ENCODE measurements around the gene LUC7L3. TPM values are rescaled to one million over a fixed set of nuclear protein-coding genes. Genes with fewer than 3 reads are reported as not detected.

The LUC7L3 gene
- total RNA-seq, 1 experiment from 2014 or later = 108 TPM

DNA sequence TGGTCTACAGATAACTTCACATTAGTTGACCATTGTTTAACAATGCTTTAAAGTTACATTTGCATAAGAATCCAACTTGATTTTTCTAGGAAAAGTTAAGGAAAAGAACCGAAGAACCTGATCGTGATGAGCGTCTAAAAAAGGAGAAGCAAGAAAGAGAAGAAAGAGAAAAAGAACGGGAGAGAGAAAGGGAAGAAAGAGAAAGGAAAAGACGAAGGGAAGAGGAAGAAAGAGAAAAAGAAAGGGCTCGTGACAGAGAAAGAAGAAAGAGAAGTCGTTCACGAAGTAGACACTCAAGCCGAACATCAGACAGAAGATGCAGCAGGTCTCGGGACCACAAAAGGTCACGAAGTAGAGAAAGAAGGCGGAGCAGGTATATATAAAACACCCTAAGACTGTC lies 26.2 kb downstream of the LUC7L3 start:
- no TSS peak for BruUV-seq (replicated peaks)
- DNase-seq (ENCODE audit: unreplicated experiment) = no peak
- Mint-ChIP-seq H3K9me3 (ENCODE audit: unreplicated experiment) (no peaks in the 10 kb centered on the region), H3K4me3 (ENCODE audit: unreplicated experiment) (no peak overlapping the region), H3K27me3 (ENCODE audit: insufficient read depth, unreplicated experiment) (no peaks in the 10 kb centered on the region), H3K4me1 (ENCODE audit: insufficient read depth, unreplicated experiment) (no peaks in the 10 kb centered on the region), H3K27ac (ENCODE audit: low read depth, unreplicated experiment) (no peak overlapping the region), H3K36me3 (ENCODE audit: insufficient read depth, unreplicated experiment) (peaks cover 100% of the 10 kb centered on the region)
- CTCF ChIA-PET = interaction anchor here (0.7 kb wide), 1 partner anchor 145 kb away, joined by 3 read pairs; no protein-coding TSS in a partner anchor
- POLR2A ChIA-PET = interaction anchor here (1.7 to 2.0 kb wide), 3 partner anchors 10 to 14 kb away, joined by 4 to 7 read pairs (median 4); no protein-coding TSS in a partner anchor
- TF ChIP-seq, protein P1, sequence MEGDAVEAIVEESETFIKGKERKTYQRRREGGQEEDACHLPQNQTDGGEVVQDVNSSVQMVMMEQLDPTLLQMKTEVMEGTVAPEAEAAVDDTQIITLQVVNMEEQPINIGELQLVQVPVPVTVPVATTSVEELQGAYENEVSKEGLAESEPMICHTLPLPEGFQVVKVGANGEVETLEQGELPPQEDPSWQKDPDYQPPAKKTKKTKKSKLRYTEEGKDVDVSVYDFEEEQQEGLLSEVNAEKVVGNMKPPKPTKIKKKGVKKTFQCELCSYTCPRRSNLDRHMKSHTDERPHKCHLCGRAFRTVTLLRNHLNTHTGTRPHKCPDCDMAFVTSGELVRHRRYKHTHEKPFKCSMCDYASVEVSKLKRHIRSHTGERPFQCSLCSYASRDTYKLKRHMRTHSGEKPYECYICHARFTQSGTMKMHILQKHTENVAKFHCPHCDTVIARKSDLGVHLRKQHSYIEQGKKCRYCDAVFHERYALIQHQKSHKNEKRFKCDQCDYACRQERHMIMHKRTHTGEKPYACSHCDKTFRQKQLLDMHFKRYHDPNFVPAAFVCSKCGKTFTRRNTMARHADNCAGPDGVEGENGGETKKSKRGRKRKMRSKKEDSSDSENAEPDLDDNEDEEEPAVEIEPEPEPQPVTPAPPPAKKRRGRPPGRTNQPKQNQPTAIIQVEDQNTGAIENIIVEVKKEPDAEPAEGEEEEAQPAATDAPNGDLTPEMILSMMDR (IDR thresholded peaks at IDR 0.05; ENCODE audit: unreplicated experiment) = no peak
- intact Hi-C loops (cut with micrococcal nuclease) = no loop called here

DNA sequence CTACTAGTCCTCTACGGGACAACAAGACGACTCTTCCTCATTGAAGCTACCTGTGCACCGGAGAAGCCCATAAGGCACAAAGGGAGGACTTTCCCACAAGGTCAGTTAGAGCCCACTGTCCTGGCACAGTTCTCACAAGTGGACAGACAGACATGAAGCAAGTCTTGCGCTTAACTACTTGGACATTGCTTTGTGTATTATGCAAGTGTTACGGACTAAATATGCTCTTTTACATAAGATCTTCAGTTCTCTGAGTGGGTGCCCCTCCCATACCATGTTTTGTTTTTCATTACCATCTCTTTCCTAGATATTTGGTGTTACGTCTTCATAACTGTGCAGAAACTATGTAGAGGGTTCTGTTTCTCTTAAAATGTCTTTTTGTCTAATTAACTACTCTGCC lies 29.8 kb downstream of the LUC7L3 start:
- ChIA-PET POLR2A (interaction anchor here (1.4 kb wide), 1 partner anchor 9 kb away, joined by 3 read pairs; no protein-coding TSS in a partner anchor), CTCF (interaction anchor here (1.1 to 1.2 kb wide), 2 partner anchors 8 to 38 kb away, joined by 4 read pairs; no protein-coding TSS in a partner anchor)
- BruUV-seq (replicated peaks) = no TSS peak
- no peak overlapping the region for H3K4me3 Mint-ChIP-seq (ENCODE audit: unreplicated experiment)
- no peaks in the 10 kb centered on the region for H3K27me3 Mint-ChIP-seq (ENCODE audit: insufficient read depth, unreplicated experiment)
- H3K4me1 Mint-ChIP-seq (ENCODE audit: insufficient read depth, unreplicated experiment) = no peaks in the 10 kb centered on the region
- TF ChIP-seq, protein P1 (IDR thresholded peaks at IDR 0.05; ENCODE audit: unreplicated experiment) = no peak
- no peaks in the 10 kb centered on the region for H3K9me3 Mint-ChIP-seq (ENCODE audit: unreplicated experiment)
- no peak for DNase-seq (ENCODE audit: unreplicated experiment)
- intact Hi-C loops (cut with micrococcal nuclease) = no loop called here
- no peak overlapping the region for H3K27ac Mint-ChIP-seq (ENCODE audit: low read depth, unreplicated experiment)
- H3K36me3 Mint-ChIP-seq (ENCODE audit: insufficient read depth, unreplicated experiment) = peaks cover 100% of the 10 kb centered on the region

DNA sequence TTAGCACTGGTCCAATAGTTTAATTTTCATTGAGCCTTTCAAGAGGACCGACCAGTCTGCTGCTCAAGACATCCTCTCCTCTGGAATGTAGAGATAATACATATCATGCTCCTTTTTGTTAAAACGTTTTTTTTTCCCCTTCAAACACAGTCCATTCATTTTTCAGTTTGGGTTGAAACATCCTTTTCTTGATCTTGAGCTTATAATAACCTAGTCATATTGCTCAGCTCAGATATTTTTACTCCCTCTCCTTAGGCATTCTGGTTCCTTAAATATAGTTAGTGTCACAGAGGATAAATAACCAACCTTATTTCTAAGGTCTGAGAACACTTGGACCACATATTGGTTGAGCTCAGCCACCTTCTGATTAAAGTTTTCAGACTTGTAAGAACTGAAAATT lies 35.1 kb downstream of the LUC7L3 start:
- ChIA-PET CTCF (interaction anchor here (0.7 kb wide), 1 partner anchor 198 kb away, joined by 4 read pairs; no protein-coding TSS in a partner anchor), POLR2A (interaction anchor here (0.7 to 1.2 kb wide), 4 partner anchors 9 to 212 kb away, joined by 3 to 6 read pairs (median 3); no protein-coding TSS in a partner anchor)

DNA sequence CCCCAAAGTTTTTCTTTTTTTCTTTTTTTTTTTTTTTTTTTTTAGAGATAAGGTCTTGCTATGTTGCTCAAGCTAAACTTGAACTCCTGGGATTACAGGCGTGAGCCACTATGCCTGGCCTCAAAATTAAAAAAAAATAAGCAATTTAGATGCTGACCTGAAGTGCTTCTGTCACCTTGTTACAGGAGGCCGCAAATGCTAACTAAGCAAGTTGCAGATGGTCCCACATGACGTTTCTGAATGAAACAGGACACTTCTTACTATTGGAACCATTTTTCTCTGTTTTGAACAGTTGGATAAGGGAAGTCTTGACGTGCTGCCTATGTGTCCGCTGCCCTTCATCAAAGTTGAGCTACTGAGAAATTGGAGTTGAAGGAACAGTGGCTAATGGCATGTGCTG lies 39.1 kb downstream of the LUC7L3 start:
- intact Hi-C loops (cut with micrococcal nuclease) = no loop called here

More for the DNA sequence above, 35.1 kb downstream of the LUC7L3 start:
- intact Hi-C loops (cut with micrococcal nuclease) = no loop called here
- Mint-ChIP-seq H3K27ac (ENCODE audit: low read depth, unreplicated experiment) (no peak overlapping the region), H3K4me1 (ENCODE audit: insufficient read depth, unreplicated experiment) (peaks cover 5% of the 10 kb centered on the region), H3K9me3 (ENCODE audit: unreplicated experiment) (no peaks in the 10 kb centered on the region), H3K36me3 (ENCODE audit: insufficient read depth, unreplicated experiment) (peaks cover 85% of the 10 kb centered on the region), H3K4me3 (ENCODE audit: unreplicated experiment) (no peak overlapping the region), H3K27me3 (ENCODE audit: insufficient read depth, unreplicated experiment) (no peaks in the 10 kb centered on the region)
- DNase-seq (ENCODE audit: unreplicated experiment) = no peak
- BruUV-seq (replicated peaks) = no TSS peak
- TF ChIP-seq, protein P1 (IDR thresholded peaks at IDR 0.05; ENCODE audit: unreplicated experiment) = no peak

More for the DNA sequence above, 39.1 kb downstream of the LUC7L3 start:
- no peak overlapping the region for H3K4me3 Mint-ChIP-seq (ENCODE audit: unreplicated experiment)
- DNase-seq (ENCODE audit: unreplicated experiment) = no peak
- no peaks in the 10 kb centered on the region for H3K27me3 Mint-ChIP-seq (ENCODE audit: insufficient read depth, unreplicated experiment)
- no TSS peak for BruUV-seq (replicated peaks)
- peaks cover 45% of the 10 kb centered on the region for H3K36me3 Mint-ChIP-seq (ENCODE audit: insufficient read depth, unreplicated experiment)
- CTCF ChIA-PET = interaction anchor here (0.8 kb wide), 2 partner anchors 24 to 279 kb away, joined by 3 read pairs; no protein-coding TSS in a partner anchor
- POLR2A ChIA-PET = interaction anchor here (0.5 to 1.6 kb wide), 6 partner anchors 9 to 522 kb away, joined by 3 to 7 read pairs (median 3); no protein-coding TSS in a partner anchor
- H3K4me1 Mint-ChIP-seq (ENCODE audit: insufficient read depth, unreplicated experiment) = peaks cover 11% of the 10 kb centered on the region
- H3K9me3 Mint-ChIP-seq (ENCODE audit: unreplicated experiment) = no peaks in the 10 kb centered on the region
- H3K27ac Mint-ChIP-seq (ENCODE audit: low read depth, unreplicated experiment) = no peak overlapping the region
- TF ChIP-seq, protein P1 (IDR thresholded peaks at IDR 0.05; ENCODE audit: unreplicated experiment) = no peak

All from MCF 10A (cell line).